ENCODE measurements around the gene ABCG1. TPM values are rescaled to one million over a fixed set of nuclear protein-coding genes. Genes with fewer than 3 reads are reported as not detected.
A peak's percentile ranks its signal among the peaks of the same experiment; 100 is the strongest.

The ABCG1 gene
- total and polyA plus RNA-seq, 4 experiments from 2014 or later: 1.5 to 19.6 (median 9.5) TPM

DNA sequence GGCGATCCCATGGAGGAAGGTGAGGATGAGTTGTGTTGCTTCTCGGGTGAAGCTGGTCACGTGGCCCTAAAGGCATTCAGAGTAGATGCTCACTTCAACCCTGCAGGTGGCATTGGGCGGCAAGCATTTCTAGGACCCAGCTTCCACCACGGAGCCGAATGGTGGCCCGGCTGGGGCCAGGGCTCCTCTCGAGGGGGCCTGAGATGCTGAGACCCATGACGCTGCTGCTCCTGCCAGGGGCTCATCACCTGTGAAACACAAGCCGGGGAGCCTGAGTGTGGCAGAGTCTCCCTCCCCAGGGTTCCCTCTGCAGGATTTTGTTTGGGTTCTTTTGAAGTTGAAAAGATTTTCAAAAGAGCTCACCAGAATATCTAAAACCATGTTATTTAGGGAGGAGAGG, 41.2 kb downstream of the ABCG1 start:
- Mint-ChIP-seq H3K27me3 (no peaks in the 10 kb centered on the region), H3K27ac (no peak overlapping the region), H3K4me3 (no peak overlapping the region), H3K4me1 (peaks cover 9 to 31% (median 26%) of the 10 kb centered on the region in 4 donors), H3K36me3 (peaks cover 5 to 6% of the 10 kb centered on the region in 2 donors), H3K9me3 (no peaks in the 10 kb centered on the region)
- CTCF ChIA-PET (ENCODE audit: partially characterized antibody): interaction anchor here (0.8 to 6.8 kb wide), 17 partner anchors 9 to 190 kb away, joined by 3 to 217 read pairs (median 10); no protein-coding TSS in a partner anchor
- H3K27me3 ChIP-seq (ENCODE audit: insufficient read depth, low read length): no peaks in the 10 kb centered on the region
- H3K4me3 ChIP-seq (ENCODE audit: low read length in 2 of 2): no peak overlapping the region
- no peaks in the 10 kb centered on the region for H3K9me3 ChIP-seq (ENCODE audit: control insufficient read depth in 1 of 2, low read length in 2 of 2)
- H3K4me1 ChIP-seq (ENCODE audit: insufficient read depth, low read length): peaks cover 6% of the 10 kb centered on the region
- intact Hi-C loops (cut with micrococcal nuclease): no loop called here
- POLR2A ChIA-PET (ENCODE audit: partially characterized antibody): no interaction called here
- no peak for DNase-seq
- no peaks in the 10 kb centered on the region for H3K36me3 ChIP-seq (ENCODE audit: insufficient read depth, low read length)
- H3K27ac ChIP-seq (ENCODE audit: low read depth, low read length): no peak overlapping the region

DNA sequence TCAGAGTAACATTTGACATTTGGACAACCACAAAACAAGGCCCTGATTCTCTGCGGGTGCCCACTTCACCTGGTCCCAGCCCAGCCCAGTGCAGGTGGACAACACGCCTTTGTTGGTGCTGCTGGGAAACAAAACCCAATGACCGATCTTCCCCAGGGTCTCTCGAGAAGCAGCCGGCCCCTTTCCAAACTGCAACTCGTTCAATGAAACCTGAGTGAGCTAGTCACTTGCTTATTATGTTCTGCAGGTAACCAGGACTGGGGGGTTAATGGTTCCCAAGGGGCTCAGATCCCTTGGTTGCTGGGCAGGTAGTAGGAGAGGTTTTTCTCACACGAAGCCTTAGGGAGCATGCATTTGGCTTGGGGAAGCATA, 42.9 kb downstream of the ABCG1 start:
- no peaks in the 10 kb centered on the region for H3K27me3 ChIP-seq (ENCODE audit: insufficient read depth, low read length)
- H3K9me3 ChIP-seq (ENCODE audit: control insufficient read depth in 1 of 2, low read length in 2 of 2): no peaks in the 10 kb centered on the region
- POLR2A ChIA-PET (ENCODE audit: partially characterized antibody): no interaction called here
- CTCF ChIA-PET (ENCODE audit: partially characterized antibody): interaction anchor here (1.6 to 6.8 kb wide), 4 partner anchors 10 to 118 kb away, joined by 3 to 217 read pairs (median 80); no protein-coding TSS in a partner anchor
- Mint-ChIP-seq H3K27me3 (no peaks in the 10 kb centered on the region), H3K4me3 (no peak overlapping the region), H3K36me3 (peaks cover 6 to 7% of the 10 kb centered on the region in 2 donors), H3K9me3 (no peaks in the 10 kb centered on the region), H3K4me1 (peaks cover 14 to 38% (median 29%) of the 10 kb centered on the region in 4 donors), H3K27ac (peak overlapping the region in 2 of 7 donors; percentile 23 to 24)
- H3K4me3 ChIP-seq (ENCODE audit: low read length in 2 of 2): no peak overlapping the region
- DNase-seq: no peak
- H3K36me3 ChIP-seq (ENCODE audit: insufficient read depth, low read length): no peaks in the 10 kb centered on the region
- H3K27ac ChIP-seq (ENCODE audit: low read depth, low read length): no peak overlapping the region
- peaks cover 12% of the 10 kb centered on the region for H3K4me1 ChIP-seq (ENCODE audit: insufficient read depth, low read length)
- intact Hi-C loops (cut with micrococcal nuclease): no loop called here

GRCh38 chr21:42262831-42263231, 43.9 kb downstream of the ABCG1 start:
- no peaks in the 10 kb centered on the region for H3K27me3 Mint-ChIP-seq
- H3K36me3 Mint-ChIP-seq: peaks cover 6 to 7% of the 10 kb centered on the region in 2 donors
- no peak overlapping the region for H3K4me3 Mint-ChIP-seq
- Histone ChIP-seq H3K4me3 (ENCODE audit: low read length in 2 of 2) (no peak overlapping the region), H3K36me3 (ENCODE audit: insufficient read depth, low read length) (no peaks in the 10 kb centered on the region), H3K27me3 (ENCODE audit: insufficient read depth, low read length) (no peaks in the 10 kb centered on the region), H3K4me1 (ENCODE audit: insufficient read depth, low read length) (peaks cover 22% of the 10 kb centered on the region), H3K9me3 (ENCODE audit: control insufficient read depth in 1 of 2, low read length in 2 of 2) (no peaks in the 10 kb centered on the region), H3K27ac (ENCODE audit: low read depth, low read length) (no peak overlapping the region)
- ChIA-PET POLR2A (ENCODE audit: partially characterized antibody) (no interaction called here), CTCF (ENCODE audit: partially characterized antibody) (interaction anchor here (1.1 to 6.8 kb wide), 3 partner anchors 99 to 119 kb away, joined by 3 to 217 read pairs (median 3); no protein-coding TSS in a partner anchor)
- no peaks in the 10 kb centered on the region for H3K9me3 Mint-ChIP-seq
- H3K27ac Mint-ChIP-seq: peak overlapping the region in 1 of 7 donors; percentile 24
- DNase-seq: no peak
- peaks cover 19 to 38% (median 35%) of the 10 kb centered on the region in 4 donors for H3K4me1 Mint-ChIP-seq
- intact Hi-C loops (cut with micrococcal nuclease): no loop called here

- Histone ChIP-seq H3K27me3 (ENCODE audit: insufficient read depth, low read length) (no peaks in the 10 kb centered on the region), H3K9me3 (ENCODE audit: control insufficient read depth in 1 of 2, low read length in 2 of 2) (no peaks in the 10 kb centered on the region), H3K4me1 (ENCODE audit: insufficient read depth, low read length) (peaks cover 24% of the 10 kb centered on the region), H3K27ac (ENCODE audit: low read depth, low read length) (no peak overlapping the region), H3K4me3 (ENCODE audit: low read length in 2 of 2) (no peak overlapping the region), H3K36me3 (ENCODE audit: insufficient read depth, low read length) (no peaks in the 10 kb centered on the region)
- peaks cover 21 to 39% (median 37%) of the 10 kb centered on the region in 4 donors for H3K4me1 Mint-ChIP-seq
- peak overlapping the region in 2 of 7 donors; percentile 22 to 70 for H3K27ac Mint-ChIP-seq
- peaks cover 6 to 7% of the 10 kb centered on the region in 2 donors for H3K36me3 Mint-ChIP-seq
- no peak for DNase-seq
- no peaks in the 10 kb centered on the region for H3K9me3 Mint-ChIP-seq
- intact Hi-C loops (cut with micrococcal nuclease): no loop called here
- H3K4me3 Mint-ChIP-seq: no peak overlapping the region
- H3K27me3 Mint-ChIP-seq: no peaks in the 10 kb centered on the region
- ChIA-PET POLR2A (ENCODE audit: partially characterized antibody) (no interaction called here), CTCF (ENCODE audit: partially characterized antibody) (interaction anchor here (1.1 to 6.8 kb wide), 2 partner anchors 100 to 119 kb away, joined by 3 to 217 read pairs; no protein-coding TSS in a partner anchor)
These were observed 44.7 kb downstream of the ABCG1 start for GRCh38 chr21:42263591-42264131.

GRCh38 chr21:42264245-42265195, 45.6 kb downstream of the ABCG1 start:
- CTCF ChIA-PET (ENCODE audit: partially characterized antibody): interaction anchor here (1.2 to 6.8 kb wide), 3 partner anchors 76 to 120 kb away, joined by 3 to 217 read pairs (median 3); no protein-coding TSS in a partner anchor
- H3K36me3 Mint-ChIP-seq: peaks cover 6 to 7% of the 10 kb centered on the region in 2 donors
- no peaks in the 10 kb centered on the region for H3K36me3 ChIP-seq (ENCODE audit: insufficient read depth, low read length)

DNA sequence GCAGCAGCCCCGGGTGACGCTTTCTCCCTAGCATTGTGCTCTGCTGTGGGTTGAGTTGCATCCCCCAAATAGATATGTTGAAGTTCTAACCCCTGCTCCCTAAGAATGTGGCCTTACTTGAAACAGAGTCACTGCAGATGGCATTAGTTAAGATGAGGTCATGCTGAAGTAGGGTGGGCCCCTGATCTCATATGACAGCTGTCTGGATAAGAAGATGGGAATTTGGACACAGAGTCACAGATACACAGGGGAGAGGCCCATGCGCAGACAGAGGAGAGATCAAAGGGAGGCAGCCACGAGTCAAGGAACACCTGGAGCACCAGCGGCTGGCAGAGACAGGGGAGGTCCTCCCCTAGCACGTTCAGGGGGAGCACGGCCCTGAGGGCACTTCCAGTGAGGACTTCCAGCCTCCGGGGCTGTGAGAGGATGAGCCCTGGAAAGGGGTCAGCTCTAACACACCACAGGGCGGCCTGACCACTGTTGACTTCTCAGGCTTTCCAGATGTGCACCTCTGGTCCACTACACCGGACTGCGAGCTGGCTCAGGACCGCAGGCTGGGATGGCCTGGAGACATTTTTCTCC, 46.4 kb downstream of the ABCG1 start:
- POLR2A ChIA-PET (ENCODE audit: partially characterized antibody): no interaction called here

More at GRCh38 chr21:42264245-42265195, 45.6 kb downstream of the ABCG1 start:
- Histone ChIP-seq H3K27ac (ENCODE audit: low read depth, low read length) (no peak overlapping the region), H3K4me3 (ENCODE audit: low read length in 2 of 2) (no peak overlapping the region), H3K4me1 (ENCODE audit: insufficient read depth, low read length) (peaks cover 32% of the 10 kb centered on the region), H3K27me3 (ENCODE audit: insufficient read depth, low read length) (no peaks in the 10 kb centered on the region), H3K9me3 (ENCODE audit: control insufficient read depth in 1 of 2, low read length in 2 of 2) (no peaks in the 10 kb centered on the region)
- POLR2A ChIA-PET (ENCODE audit: partially characterized antibody): no interaction called here
- intact Hi-C loops (cut with micrococcal nuclease): no loop called here
- no peaks in the 10 kb centered on the region for H3K9me3 Mint-ChIP-seq
- H3K4me1 Mint-ChIP-seq: peaks cover 21 to 43% (median 41%) of the 10 kb centered on the region in 4 donors
- H3K27me3 Mint-ChIP-seq: no peaks in the 10 kb centered on the region
- no peak for DNase-seq
- H3K4me3 Mint-ChIP-seq: peak overlapping the region in 2 of 8 donors; percentile 5 to 70
- peak overlapping the region in 1 of 7 donors; percentile 22 for H3K27ac Mint-ChIP-seq

More for the DNA sequence above, 46.4 kb downstream of the ABCG1 start:
- intact Hi-C loops (cut with micrococcal nuclease): no loop called here
- CTCF ChIA-PET (ENCODE audit: partially characterized antibody): interaction anchor here (1.2 to 1.3 kb wide), 2 partner anchors 77 to 106 kb away, joined by 3 read pairs; no protein-coding TSS in a partner anchor
- Mint-ChIP-seq H3K4me3 (peak overlapping the region in 2 of 8 donors; percentile 5 to 37), H3K4me1 (peaks cover 21 to 45% (median 42%) of the 10 kb centered on the region in 4 donors), H3K9me3 (no peaks in the 10 kb centered on the region), H3K27me3 (no peaks in the 10 kb centered on the region), H3K36me3 (peaks cover 6 to 7% of the 10 kb centered on the region in 2 donors), H3K27ac (peak overlapping the region in 4 of 7 donors; percentile 19 to 83 (median 59))
- Histone ChIP-seq H3K9me3 (ENCODE audit: control insufficient read depth in 1 of 2, low read length in 2 of 2) (no peaks in the 10 kb centered on the region), H3K27me3 (ENCODE audit: insufficient read depth, low read length) (no peaks in the 10 kb centered on the region), H3K27ac (ENCODE audit: low read depth, low read length) (no peak overlapping the region), H3K4me3 (ENCODE audit: low read length in 2 of 2) (no peak overlapping the region), H3K4me1 (ENCODE audit: insufficient read depth, low read length) (peaks cover 32% of the 10 kb centered on the region), H3K36me3 (ENCODE audit: insufficient read depth, low read length) (no peaks in the 10 kb centered on the region)
- DNase-seq: no peak
